Heart left ventricle (tissue), 16 donors: ENCODE data around the gene IER5. TPM values are rescaled to one million over a fixed set of nuclear protein-coding genes. Genes with fewer than 3 reads are reported as not detected.

ENCODE experiments used
- ATAC-seq, 4 donors: fragments of 200-7000 bp; cut with Tn5 transposase; one replicate each; pipeline ENCODE4 v1.9.1; 2020 to 2022; ENCODE audit warnings: moderate library complexity in 4 of 4, mild to moderate bottlenecking in 3 of 4, moderate number of reproducible peaks in 1 of 4
- DNase-seq, 5 donors: peaks; one replicate each; pipeline ENCODE4 v3.0.0-alpha.2; 2020
- H3K27ac ChIP-seq, 12 donors: fragments of 200-600 bp; sonication (generic) in 4 of 12; one replicate each; pipeline versions ENCODE4 v1.5.0 to v1.8.0; 2016 to 2022; ENCODE audit warnings: mild to moderate bottlenecking in 2 of 12
- H3K27me3 ChIP-seq, 9 donors: fragments of 200-600 bp; sonication (generic) in 2 of 9; one replicate each; pipeline versions ENCODE4 v1.5.1 to v1.8.0; 2016 to 2022; ENCODE audit warnings: mild to moderate bottlenecking in 3 of 9
- H3K36me3 ChIP-seq, 9 donors: fragments of 200-600 bp; sonication (generic) in 2 of 9; one replicate each; pipeline versions ENCODE4 v1.5.0 to v1.8.0; 2018 to 2022; ENCODE audit warnings: mild to moderate bottlenecking in 2 of 9
- H3K4me1 ChIP-seq, 12 donors: fragments of 200-600 bp; sonication (generic) in 4 of 12; one replicate each; pipeline versions ENCODE4 v1.5.0 to v1.8.0; 2016 to 2022; ENCODE audit warnings: mild to moderate bottlenecking in 3 of 12
- H3K4me3 ChIP-seq, 12 donors: fragments of 200-600 bp; sonication (generic) in 4 of 12; one replicate each; pipeline versions ENCODE4 v1.5.0 to v1.8.0; 2017 to 2022; ENCODE audit warnings: mild to moderate bottlenecking in 9 of 12, moderate library complexity in 4 of 12
- H3K9me3 ChIP-seq, 12 donors: fragments of 200-600 bp; sonication (generic) in 4 of 12; one replicate each; pipeline versions ENCODE4 v1.5.0 to v1.8.0; 2016 to 2022; ENCODE audit warnings: mild to moderate bottlenecking in 1 of 12
- POLR2A ChIP-seq, 2 donors: fragments of 450-650 bp; IDR thresholded peaks; one replicate each; pipeline ENCODE4 v1.6.1; 2017; ENCODE audit warnings: antibody characterized with exemption in 2 of 2, mild to moderate bottlenecking in 2 of 2, moderate library complexity in 2 of 2
- WGBS, 4 donors: extraction: QIAGEN DNeasy Blood & Tissue Kit in 2 of 4; methylation state at CpG; one replicate each; pipeline versions ENCODE4 v1.1.5 to v1.1.7; 2013 to 2018; 5-methylcytosine and 5-hydroxymethylcytosine counted together
- intact Hi-C, 10 donors: fragments of 100-400 bp; cut with DNase I; formaldehyde crosslinking; loops; one replicate each; pipeline versions ENCODE4 v1.11.1 to v1.14.2; 2022
- polyA plus RNA-seq, 2 donors: library from polyadenylated mRNA; stranded (reverse); fragments of 200-250 nt; gene quantifications; one replicate each; pipeline ENCODE4 v1.2.3, GENCODE V29; 2013
- total RNA-seq, 9 donors: library from RNA; depleted of rRNA in 2 of 9; stranded (reverse); fragments of >200 nt in 2 of 9; fragmentation: NEBNext Ultra II Directional in 3 of 9; extraction: Animal tissue kit (Norgen Biotek cat#: 25700) in 3 of 9; gene quantifications; one replicate each; pipeline versions ENCODE4 v1.1.0 to v1.2.4, GENCODE V29; 2016 to 2023
- TF ChIP-seq, protein P1 (sequence below), 12 donors: fragments of 200-600 bp; sonication (generic) in 4 of 12; IDR thresholded peaks; one replicate each; pipeline versions ENCODE4 v1.5.0 to v1.8.0; 2018 to 2022; ENCODE audit warnings: antibody characterized with exemption in 12 of 12, mild to moderate bottlenecking in 5 of 12
- donor health status: ischemic (EF 13 %, LVEDD 7.1; RV severe dilation, severe dysfunction).
- donor health status: healthy with polysubstance abuse.
- donor health status: DM: no; HTN: yes; CAD: no.
- donor health status: DM: no; HTN: no; CAD: no.
- donor health status: ischemic (EF 25% LVEDD 6.9; RV normal size, moderate dysfunction).
- donor health status: ischemic (EF 25% LVEDD 5.7; RV mildly dilated, moderate dysfunction).
- donor health status: healthy.
- donor health status: DM: yes; HTN: yes; CAD: no.
- donor health status: ischemic (EF 35%, LVEDD 5.7; RV mildly dilated, moderate dysfunction).
- donor health status: nonischemic (EF 11% LVEDD 7.7; RV severe dilation, severe dysfunction).
- donor health status: DM: yes; HTN: yes; CAD: no.
- donor health status: PGD.
- donor health status: ischemic (EF 29% LVEDD 5.4; RV normal size, mild dysfunction).
- donor health status: nonischemic (EF 23%, LVEDD 6.1; RV moderate dilation, normal function).

Gene IER5
- total and polyA plus RNA-seq, 11 donors, result 12.8 to 23.4 (median 18.5) TPM

- H3K27ac ChIP-seq, result peak overlapping the region in 4 of 12 donors; percentile 8 to 40 (median 26)
- no peaks in the 10 kb centered on the region for H3K9me3 ChIP-seq
- H3K4me1 ChIP-seq, result peaks cover 6 to 38% (median 18%) of the 10 kb centered on the region in 12 donors
- no peak overlapping the region for H3K4me3 ChIP-seq
- no peaks in the 10 kb centered on the region for H3K36me3 ChIP-seq
- DNase-seq (no peak), ATAC-seq (no peak)
- no peak for TF ChIP-seq POLR2A (IDR thresholded peaks at IDR 0.05)
- TF ChIP-seq, protein P1, sequence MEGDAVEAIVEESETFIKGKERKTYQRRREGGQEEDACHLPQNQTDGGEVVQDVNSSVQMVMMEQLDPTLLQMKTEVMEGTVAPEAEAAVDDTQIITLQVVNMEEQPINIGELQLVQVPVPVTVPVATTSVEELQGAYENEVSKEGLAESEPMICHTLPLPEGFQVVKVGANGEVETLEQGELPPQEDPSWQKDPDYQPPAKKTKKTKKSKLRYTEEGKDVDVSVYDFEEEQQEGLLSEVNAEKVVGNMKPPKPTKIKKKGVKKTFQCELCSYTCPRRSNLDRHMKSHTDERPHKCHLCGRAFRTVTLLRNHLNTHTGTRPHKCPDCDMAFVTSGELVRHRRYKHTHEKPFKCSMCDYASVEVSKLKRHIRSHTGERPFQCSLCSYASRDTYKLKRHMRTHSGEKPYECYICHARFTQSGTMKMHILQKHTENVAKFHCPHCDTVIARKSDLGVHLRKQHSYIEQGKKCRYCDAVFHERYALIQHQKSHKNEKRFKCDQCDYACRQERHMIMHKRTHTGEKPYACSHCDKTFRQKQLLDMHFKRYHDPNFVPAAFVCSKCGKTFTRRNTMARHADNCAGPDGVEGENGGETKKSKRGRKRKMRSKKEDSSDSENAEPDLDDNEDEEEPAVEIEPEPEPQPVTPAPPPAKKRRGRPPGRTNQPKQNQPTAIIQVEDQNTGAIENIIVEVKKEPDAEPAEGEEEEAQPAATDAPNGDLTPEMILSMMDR (IDR thresholded peaks at IDR 0.05), result no peak
- 87 to 93% (median 89%) methylated on average over 3 of the region's 3 CpGs for WGBS, 4 donors
- H3K27me3 ChIP-seq, result no peaks in the 10 kb centered on the region
- intact Hi-C loops, result no loop called here
Measured at GRCh38 chr1:181116819-181117390, 28.4 kb downstream of the IER5 start.

GRCh38 chr1:181117648-181118449 is 29.3 kb downstream of the IER5 start:
- WGBS, 4 donors, result 68 to 76% (median 72%) methylated on average over 6 to 9 of the region's 9 CpGs
- H3K36me3 ChIP-seq, result no peaks in the 10 kb centered on the region
- intact Hi-C loops, result no loop called here
- H3K4me1 ChIP-seq, result peaks cover 4 to 28% (median 9%) of the 10 kb centered on the region in 12 donors
- H3K27me3 ChIP-seq, result no peaks in the 10 kb centered on the region
- H3K27ac ChIP-seq, result peak overlapping the region in 5 of 12 donors; percentile 8 to 40 (median 18)
- H3K4me3 ChIP-seq, result no peak overlapping the region
- ATAC-seq (peak in 2 of 4 donors; percentile 23 to 43), DNase-seq (no peak)
- no peaks in the 10 kb centered on the region for H3K9me3 ChIP-seq
- TF ChIP-seq POLR2A (IDR thresholded peaks at IDR 0.05), result no peak
- TF ChIP-seq, protein P1 (IDR thresholded peaks at IDR 0.05), result no peak

GRCh38 chr1:181119093-181119989 is 30.8 kb downstream of the IER5 start:
- Histone ChIP-seq H3K27me3 (no peaks in the 10 kb centered on the region), H3K4me3 (no peak overlapping the region), H3K27ac (no peak overlapping the region), H3K4me1 (peaks cover 0 to 23% (median 0%) of the 10 kb centered on the region in 12 donors), H3K9me3 (no peaks in the 10 kb centered on the region), H3K36me3 (no peaks in the 10 kb centered on the region)
- 84 to 96% (median 88%) methylated on average over 6 of the region's 6 CpGs for WGBS, 4 donors
- intact Hi-C loops, result no loop called here
- TF ChIP-seq POLR2A (IDR thresholded peaks at IDR 0.05), result no peak
- TF ChIP-seq, protein P1 (IDR thresholded peaks at IDR 0.05), result no peak
- no peak for DNase-seq
- ATAC-seq, result no peak
